GM21367 (cell line): ENCODE data around the gene TAF11.
"Not testable (repeated sequence)": the region's sequence is repeated elsewhere in the genome, so short reads cannot be mapped to it uniquely, and the experiment has no call there.

Source experiments
- ATAC-seq: cut with Tn5 transposase; IDR thresholded peaks from one replicate; pipeline ENCODE4 v1.9.1; 2021; ENCODE audit not compliant: unreplicated experiment

Gene TAF11

GRCh38 chr6:34867484-34867883 lies 20.4 kb downstream of the TAF11 start:
- no peak for ATAC-seq

- no peak for ATAC-seq
Observed at GRCh38 chr6:34866509-34866908, 21.3 kb downstream of the TAF11 start.

GRCh38 chr6:34865107-34865506 lies 22.7 kb downstream of the TAF11 start:
- ATAC-seq, result no peak

GRCh38 chr6:34864007-34864406 lies 23.8 kb downstream of the TAF11 start:
- ATAC-seq, result no peak

GRCh38 chr6:34860776-34861175 lies 27.1 kb downstream of the TAF11 start:
- no peak for ATAC-seq

GRCh38 chr6:34859951-34860350 lies 27.9 kb downstream of the TAF11 start:
- no peak for ATAC-seq

- no peak for ATAC-seq
Observed at GRCh38 chr6:34858681-34859080, 29.2 kb downstream of the TAF11 start.

GRCh38 chr6:34855463-34855862 lies 32.4 kb downstream of the TAF11 start:
- ATAC-seq, result no peak

GRCh38 chr6:34852406-34853085 lies 35.3 kb downstream of the TAF11 start:
- no peak for ATAC-seq

- ATAC-seq, result no peak
Observed at GRCh38 chr6:34851361-34851760, 36.5 kb downstream of the TAF11 start.

GRCh38 chr6:34849066-34849465 lies 38.8 kb downstream of the TAF11 start:
- not testable (repeated sequence) for ATAC-seq

GRCh38 chr6:34839666-34840352 lies 48.0 kb downstream of the TAF11 start:
- no peak for ATAC-seq

GRCh38 chr6:34837528-34837927 lies 50.3 kb downstream of the TAF11 start:
- no peak for ATAC-seq

GRCh38 chr6:34836451-34836850 lies 51.4 kb downstream of the TAF11 start:
- no peak for ATAC-seq

GRCh38 chr6:34836008-34836407 lies 51.8 kb downstream of the TAF11 start:
- ATAC-seq, result no peak

- ATAC-seq, result no peak
Observed at GRCh38 chr6:34834789-34835518, 52.9 kb downstream of the TAF11 start.

- ATAC-seq, result no peak
Observed at GRCh38 chr6:34832942-34833341, 54.9 kb downstream of the TAF11 start.

- ATAC-seq, result no peak
Observed at GRCh38 chr6:34829137-34829536, 58.7 kb downstream of the TAF11 start.
